ENCODE results near the gene STKLD1.

STKLD1 gene

GRCh38 chr9:133335924-133336811 lies 40.0 kb upstream of the STKLD1 start, which contains the start of gene SURF6:
Gene SURF6 (minus strand): TSS chr9:133336188. CDS start chr9:133336132, 56 bp downstream.
- Histone ChIP-seq H3K4me3 (ENCODE audit: low read length) (peak within 1 kb of the TSS; percentile 70), H3K4me1 (ENCODE audit: insufficient read depth, low read length) (peaks cover 15% of the 10 kb centered on the region), H3K36me3 (ENCODE audit: insufficient read depth, low read length) (peaks cover 58% of the 10 kb centered on the region), H2AFZ (ENCODE audit: low read depth, low read length) (peak within 1 kb of the TSS; percentile 68), H3K27me3 (ENCODE audit: insufficient read depth, low read length) (no peaks in the 10 kb centered on the region), H3K9me3 (ENCODE audit: low read length) (no peaks in the 10 kb centered on the region)

- H3K36me3 ChIP-seq (ENCODE audit: insufficient read depth, low read length), result peaks cover 55% of the 10 kb centered on the region
- no peaks in the 10 kb centered on the region for H3K9me3 ChIP-seq (ENCODE audit: low read length)
- H3K27me3 ChIP-seq (ENCODE audit: insufficient read depth, low read length), result no peaks in the 10 kb centered on the region
- no peak overlapping the region for H2AFZ ChIP-seq (ENCODE audit: low read depth, low read length)
- no peak overlapping the region for H3K4me3 ChIP-seq (ENCODE audit: low read length)
- H3K4me1 ChIP-seq (ENCODE audit: insufficient read depth, low read length), result peaks cover 13% of the 10 kb centered on the region
These were observed 36.5 kb upstream of the STKLD1 start for GRCh38 chr9:133339641-133340040.

- Histone ChIP-seq H3K4me3 (ENCODE audit: low read length) (no peak overlapping the region), H3K27me3 (ENCODE audit: insufficient read depth, low read length) (no peaks in the 10 kb centered on the region), H3K36me3 (ENCODE audit: insufficient read depth, low read length) (peaks cover 59% of the 10 kb centered on the region), H3K9me3 (ENCODE audit: low read length) (no peaks in the 10 kb centered on the region), H3K4me1 (ENCODE audit: insufficient read depth, low read length) (peaks cover 7% of the 10 kb centered on the region), H2AFZ (ENCODE audit: low read depth, low read length) (no peak overlapping the region)
These were observed 35.9 kb upstream of the STKLD1 start for GRCh38 chr9:133340256-133340655.

- Histone ChIP-seq H3K4me3 (ENCODE audit: low read length) (no peak overlapping the region), H3K36me3 (ENCODE audit: insufficient read depth, low read length) (peaks cover 66% of the 10 kb centered on the region), H3K9me3 (ENCODE audit: low read length) (no peaks in the 10 kb centered on the region), H3K4me1 (ENCODE audit: insufficient read depth, low read length) (peaks cover 4% of the 10 kb centered on the region), H2AFZ (ENCODE audit: low read depth, low read length) (no peak overlapping the region), H3K27me3 (ENCODE audit: insufficient read depth, low read length) (no peaks in the 10 kb centered on the region)
These were observed 35.2 kb upstream of the STKLD1 start for GRCh38 chr9:133340916-133341315.

- no peaks in the 10 kb centered on the region for H3K27me3 ChIP-seq (ENCODE audit: insufficient read depth, low read length)
- H3K36me3 ChIP-seq (ENCODE audit: insufficient read depth, low read length), result peaks cover 67% of the 10 kb centered on the region
- H3K4me1 ChIP-seq (ENCODE audit: insufficient read depth, low read length), result peaks cover 6% of the 10 kb centered on the region
- H2AFZ ChIP-seq (ENCODE audit: low read depth, low read length), result no peak overlapping the region
- H3K9me3 ChIP-seq (ENCODE audit: low read length), result no peaks in the 10 kb centered on the region
- H3K4me3 ChIP-seq (ENCODE audit: low read length), result no peak overlapping the region
These were observed 34.6 kb upstream of the STKLD1 start for GRCh38 chr9:133341369-133342068.

- Histone ChIP-seq H2AFZ (ENCODE audit: low read depth, low read length) (no peak overlapping the region), H3K36me3 (ENCODE audit: insufficient read depth, low read length) (peaks cover 67% of the 10 kb centered on the region), H3K4me1 (ENCODE audit: insufficient read depth, low read length) (peaks cover 10% of the 10 kb centered on the region), H3K27me3 (ENCODE audit: insufficient read depth, low read length) (no peaks in the 10 kb centered on the region), H3K9me3 (ENCODE audit: low read length) (no peaks in the 10 kb centered on the region), H3K4me3 (ENCODE audit: low read length) (no peak overlapping the region)
These were observed 34.1 kb upstream of the STKLD1 start for GRCh38 chr9:133342069-133342406.

- H3K36me3 ChIP-seq (ENCODE audit: insufficient read depth, low read length), result peaks cover 67% of the 10 kb centered on the region
- H3K4me1 ChIP-seq (ENCODE audit: insufficient read depth, low read length), result peaks cover 10% of the 10 kb centered on the region
- no peak overlapping the region for H3K4me3 ChIP-seq (ENCODE audit: low read length)
- no peaks in the 10 kb centered on the region for H3K9me3 ChIP-seq (ENCODE audit: low read length)
- H3K27me3 ChIP-seq (ENCODE audit: insufficient read depth, low read length), result no peaks in the 10 kb centered on the region
- no peak overlapping the region for H2AFZ ChIP-seq (ENCODE audit: low read depth, low read length)
These were observed 33.6 kb upstream of the STKLD1 start for GRCh38 chr9:133342570-133342969.

- H2AFZ ChIP-seq (ENCODE audit: low read depth, low read length), result no peak overlapping the region
- no peak overlapping the region for H3K4me3 ChIP-seq (ENCODE audit: low read length)
- H3K36me3 ChIP-seq (ENCODE audit: insufficient read depth, low read length), result peaks cover 67% of the 10 kb centered on the region
These were observed 32.1 kb upstream of the STKLD1 start for GRCh38 chr9:133344071-133344470.

GRCh38 chr9:133344979-133345378 lies 31.2 kb upstream of the STKLD1 start:
- Histone ChIP-seq H3K4me1 (ENCODE audit: insufficient read depth, low read length) (peaks cover 21% of the 10 kb centered on the region), H3K9me3 (ENCODE audit: low read length) (no peaks in the 10 kb centered on the region), H3K27me3 (ENCODE audit: insufficient read depth, low read length) (no peaks in the 10 kb centered on the region), H3K36me3 (ENCODE audit: insufficient read depth, low read length) (peaks cover 69% of the 10 kb centered on the region), H2AFZ (ENCODE audit: low read depth, low read length) (no peak overlapping the region), H3K4me3 (ENCODE audit: low read length) (no peak overlapping the region)

More at GRCh38 chr9:133344071-133344470, 32.1 kb upstream of the STKLD1 start:
- Histone ChIP-seq H3K9me3 (ENCODE audit: low read length) (no peaks in the 10 kb centered on the region), H3K4me1 (ENCODE audit: insufficient read depth, low read length) (peaks cover 14% of the 10 kb centered on the region), H3K27me3 (ENCODE audit: insufficient read depth, low read length) (no peaks in the 10 kb centered on the region)

GRCh38 chr9:133345596-133345995 lies 30.6 kb upstream of the STKLD1 start:
- peaks cover 21% of the 10 kb centered on the region for H3K4me1 ChIP-seq (ENCODE audit: insufficient read depth, low read length)
- peaks cover 69% of the 10 kb centered on the region for H3K36me3 ChIP-seq (ENCODE audit: insufficient read depth, low read length)
- H3K27me3 ChIP-seq (ENCODE audit: insufficient read depth, low read length), result no peaks in the 10 kb centered on the region
- no peak overlapping the region for H3K4me3 ChIP-seq (ENCODE audit: low read length)
- no peak overlapping the region for H2AFZ ChIP-seq (ENCODE audit: low read depth, low read length)
- no peaks in the 10 kb centered on the region for H3K9me3 ChIP-seq (ENCODE audit: low read length)

GRCh38 chr9:133346021-133346785 lies 30.0 kb upstream of the STKLD1 start:
- H3K36me3 ChIP-seq (ENCODE audit: insufficient read depth, low read length), result peaks cover 69% of the 10 kb centered on the region
- peak overlapping the region; percentile 76 for H3K4me3 ChIP-seq (ENCODE audit: low read length)

GRCh38 chr9:133347515-133347984 lies 28.6 kb upstream of the STKLD1 start:
- H2AFZ ChIP-seq (ENCODE audit: low read depth, low read length), result no peak overlapping the region
- H3K4me1 ChIP-seq (ENCODE audit: insufficient read depth, low read length), result peaks cover 21% of the 10 kb centered on the region
- peaks cover 69% of the 10 kb centered on the region for H3K36me3 ChIP-seq (ENCODE audit: insufficient read depth, low read length)
- peak overlapping the region; percentile 76 for H3K4me3 ChIP-seq (ENCODE audit: low read length)
- H3K9me3 ChIP-seq (ENCODE audit: low read length), result no peaks in the 10 kb centered on the region
- no peaks in the 10 kb centered on the region for H3K27me3 ChIP-seq (ENCODE audit: insufficient read depth, low read length)

More at GRCh38 chr9:133346021-133346785, 30.0 kb upstream of the STKLD1 start:
- no peaks in the 10 kb centered on the region for H3K9me3 ChIP-seq (ENCODE audit: low read length)
- no peaks in the 10 kb centered on the region for H3K27me3 ChIP-seq (ENCODE audit: insufficient read depth, low read length)
- H2AFZ ChIP-seq (ENCODE audit: low read depth, low read length), result no peak overlapping the region
- peaks cover 21% of the 10 kb centered on the region for H3K4me1 ChIP-seq (ENCODE audit: insufficient read depth, low read length)

Data from neuron (in vitro differentiated cells).